Cortex of kidney (tissue), 1 donor: ENCODE results near the gene MOXD1.
"Not testable (repeated sequence)": the region's sequence is repeated elsewhere in the genome, so short reads cannot be mapped to it uniquely, and the experiment has no call there.

Experiments used
- DNase-seq: peaks from one replicate; lab custom pipeline; 2025; lab: John Stamatoyannopoulos, UW

MOXD1 gene

DNA sequence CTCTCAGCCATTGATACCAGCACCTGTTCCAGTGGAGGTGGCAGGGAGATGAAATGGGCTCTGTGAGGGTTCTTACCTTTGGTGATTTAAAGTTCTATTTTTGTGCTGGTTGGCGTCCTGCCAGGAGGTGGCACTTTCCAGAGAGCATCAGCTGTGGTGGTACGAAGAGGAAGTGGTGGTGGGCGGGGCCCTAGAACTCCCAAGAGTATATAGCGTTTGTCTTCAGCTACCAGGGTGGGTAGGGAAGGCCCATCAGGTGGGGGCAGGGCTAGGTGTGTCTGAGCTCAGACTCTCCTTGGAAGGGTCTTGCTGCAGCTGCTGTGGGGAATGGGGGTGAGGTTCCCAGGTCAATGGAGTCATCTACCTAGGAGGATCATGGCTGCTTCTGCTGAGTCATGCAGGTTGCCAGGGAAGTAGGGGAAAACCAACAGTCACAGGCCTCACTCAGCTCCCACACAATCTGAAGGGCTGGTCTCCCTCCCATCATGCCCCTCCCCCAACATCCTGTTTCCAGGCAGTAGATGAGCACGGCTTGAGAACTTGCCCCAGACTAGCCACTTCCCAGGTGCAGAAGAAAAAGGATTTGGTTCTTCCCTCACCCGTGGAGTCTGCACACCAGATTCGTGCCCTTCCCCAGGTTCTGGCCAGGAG lies 46.6 kb downstream of the MOXD1 start:
- DNase-seq: no peak

GRCh38 chr6:132351986-132352385 lies 49.3 kb downstream of the MOXD1 start:
- not testable (repeated sequence) for DNase-seq

DNA sequence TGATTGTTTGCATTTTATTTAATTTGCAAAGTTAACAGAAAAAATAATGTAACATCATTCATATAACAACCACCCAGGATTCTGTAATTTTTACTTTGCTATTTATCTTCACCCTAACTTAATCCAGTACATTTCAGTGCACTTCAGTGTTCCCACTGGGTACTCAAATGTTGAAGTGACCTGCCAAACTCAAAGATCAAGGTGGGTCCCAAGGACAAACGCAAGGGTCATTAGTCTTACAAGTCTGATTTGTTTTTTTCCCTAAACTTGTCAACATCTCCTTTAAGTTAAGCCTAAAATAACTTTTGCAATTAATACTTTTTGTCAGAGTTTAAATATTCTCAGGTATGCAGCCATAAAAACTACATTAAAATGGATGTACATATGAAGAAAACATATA lies 53.0 kb downstream of the MOXD1 start:
- DNase-seq: no peak

- DNase-seq: no peak
These were observed 56.5 kb downstream of the MOXD1 start for GRCh38 chr6:132344811-132345210.

GRCh38 chr6:132341646-132342045 lies 59.6 kb downstream of the MOXD1 start:
- no peak for DNase-seq

- no peak for DNase-seq
These were observed 66.8 kb downstream of the MOXD1 start for GRCh38 chr6:132334521-132334885.

- DNase-seq: no peak
These were observed 67.4 kb downstream of the MOXD1 start for GRCh38 chr6:132333639-132334520.

- no peak for DNase-seq
These were observed 70.5 kb downstream of the MOXD1 start for GRCh38 chr6:132330759-132331158.

GRCh38 chr6:132322398-132322797 lies 78.9 kb downstream of the MOXD1 start:
- no peak for DNase-seq

- no peak for DNase-seq
These were observed 81.3 kb downstream of the MOXD1 start for GRCh38 chr6:132320007-132320406.

DNA sequence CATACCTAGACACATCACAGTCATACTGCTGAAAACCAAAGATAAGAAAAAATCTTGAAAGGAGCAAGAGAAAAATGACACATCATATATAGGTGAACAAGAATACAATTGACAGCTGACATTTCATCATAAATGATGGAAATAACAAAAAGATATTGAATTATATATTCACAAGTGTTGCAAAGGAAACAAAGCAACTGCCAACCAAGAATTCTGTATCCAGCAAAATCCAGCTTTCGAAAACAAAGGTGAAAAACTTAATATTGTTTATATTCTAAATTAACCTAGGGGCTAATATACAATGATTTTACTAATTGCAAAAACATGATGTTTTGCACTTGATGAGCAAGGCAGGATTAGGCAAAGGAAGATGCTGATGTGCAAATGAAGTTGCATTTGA lies 84.3 kb downstream of the MOXD1 start:
- no peak for DNase-seq

- no peak for DNase-seq
These were observed 86.8 kb downstream of the MOXD1 start for GRCh38 chr6:132314432-132314831.

GRCh38 chr6:132310921-132311320 lies 90.4 kb downstream of the MOXD1 start:
- no peak for DNase-seq

DNA sequence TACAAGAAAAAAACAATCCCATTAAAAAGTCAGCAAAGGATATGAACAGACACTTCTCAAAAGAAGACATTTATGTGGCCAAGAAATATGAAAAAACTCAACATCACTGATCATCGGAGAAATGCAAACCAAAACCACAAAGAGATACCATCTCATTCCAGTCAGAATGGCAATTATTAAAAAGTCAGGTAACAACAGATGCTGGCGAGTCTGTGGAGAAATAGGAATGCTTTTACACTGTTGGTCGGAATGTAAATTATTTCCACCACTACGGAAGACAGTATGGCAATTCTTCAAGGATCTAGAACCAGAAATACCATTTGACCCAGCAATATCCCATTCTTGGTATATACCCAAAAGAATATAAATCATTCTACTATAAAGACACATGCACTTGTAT lies 91.1 kb downstream of the MOXD1 start:
- not testable (repeated sequence) for DNase-seq

DNA sequence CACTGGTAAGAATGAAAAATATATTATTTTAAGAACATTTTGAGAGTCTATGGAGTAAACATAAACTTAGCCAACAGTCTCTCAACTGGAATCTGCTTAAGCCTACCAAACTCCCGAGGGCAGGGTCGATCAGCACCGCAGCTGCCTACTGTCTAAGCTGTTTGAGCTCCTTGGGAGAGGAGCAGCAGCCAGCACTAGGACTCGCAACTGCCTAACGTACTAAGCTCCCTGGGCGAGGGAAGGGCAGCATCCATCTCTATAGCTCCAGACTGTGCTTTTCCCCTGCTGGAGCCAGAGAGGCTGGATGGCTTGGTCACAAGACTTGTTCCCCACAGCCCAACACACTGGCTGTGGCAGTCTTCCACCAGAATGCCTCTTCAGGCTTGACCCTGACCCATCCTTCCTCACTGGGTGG lies 96.4 kb downstream of the MOXD1 start:
- no peak for DNase-seq

DNA sequence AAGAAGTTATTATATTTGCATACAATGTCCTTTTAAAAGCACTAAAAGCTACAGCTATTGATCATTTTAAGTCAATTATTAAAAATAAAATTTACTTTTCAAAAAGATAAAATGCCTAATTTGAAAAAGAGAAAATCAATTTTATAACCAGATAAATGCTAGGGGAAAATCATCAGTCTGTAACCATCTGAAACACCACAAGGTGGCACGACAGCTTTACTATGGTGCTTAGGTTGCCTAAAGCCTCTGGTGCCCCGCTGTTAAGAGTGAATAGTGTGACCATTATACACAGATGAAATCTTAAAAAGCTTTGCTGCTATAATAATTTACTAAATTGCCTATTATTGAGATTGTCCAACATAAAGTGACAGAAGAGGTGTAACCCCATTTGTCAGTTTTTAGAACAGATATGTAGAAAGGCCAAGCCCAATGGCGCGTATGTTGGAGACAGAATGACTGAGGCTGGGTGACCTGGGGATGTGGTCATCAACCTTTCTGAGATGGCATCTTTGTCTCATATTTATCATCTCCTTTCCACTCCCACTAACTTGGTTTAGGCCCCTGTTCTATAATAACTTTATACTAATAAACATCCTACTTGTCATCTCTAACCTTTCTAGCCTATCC lies 100.8 kb downstream of the MOXD1 start:
- no peak for DNase-seq

DNA sequence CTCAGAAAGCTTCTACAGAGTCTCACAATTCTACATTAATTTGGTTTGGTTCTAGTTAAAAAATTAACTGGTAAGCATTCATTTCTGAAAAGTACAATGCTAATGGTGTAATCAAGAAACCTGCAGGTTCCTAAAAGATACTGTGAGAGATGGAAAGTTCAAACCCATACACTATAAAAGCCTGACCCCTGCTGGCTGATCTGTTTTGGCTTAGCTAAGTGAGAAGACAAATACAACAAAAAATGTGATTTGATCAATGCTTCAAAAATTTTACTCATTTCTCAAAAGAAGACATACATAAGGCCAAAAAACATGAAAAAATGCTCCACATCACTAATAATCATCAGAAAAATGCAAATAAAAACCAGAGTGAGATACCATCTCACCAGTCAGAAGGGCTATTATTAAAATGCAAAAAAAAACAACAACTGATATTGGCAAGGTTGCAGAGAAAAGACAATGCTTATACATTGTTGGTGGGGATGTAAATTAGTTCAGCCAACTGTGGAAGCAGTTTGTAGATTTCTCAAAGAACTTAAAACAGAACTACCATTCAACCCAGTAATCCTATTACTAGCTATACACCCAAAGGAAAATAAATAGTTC lies 102.8 kb downstream of the MOXD1 start:
- no peak for DNase-seq

DNA sequence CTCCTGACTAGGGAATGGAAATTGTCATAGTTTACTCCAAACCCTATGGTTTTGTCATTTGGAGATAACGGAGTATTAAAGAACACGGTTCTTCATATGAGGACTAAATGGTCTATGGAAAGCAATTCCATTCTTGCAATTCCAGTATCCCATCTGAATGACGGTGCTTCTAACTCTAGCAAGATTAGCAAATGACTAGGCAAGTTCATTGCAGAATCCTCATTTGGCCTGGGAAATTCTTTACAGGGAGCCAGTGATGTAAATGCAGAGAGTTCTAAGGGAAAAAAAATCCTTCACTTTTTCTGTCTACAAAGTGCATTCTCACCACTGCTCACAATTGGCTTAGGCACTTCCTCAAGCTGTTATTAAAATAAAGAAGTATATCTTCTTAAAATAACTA lies 111.5 kb downstream of the MOXD1 start:
- no peak for DNase-seq

DNA sequence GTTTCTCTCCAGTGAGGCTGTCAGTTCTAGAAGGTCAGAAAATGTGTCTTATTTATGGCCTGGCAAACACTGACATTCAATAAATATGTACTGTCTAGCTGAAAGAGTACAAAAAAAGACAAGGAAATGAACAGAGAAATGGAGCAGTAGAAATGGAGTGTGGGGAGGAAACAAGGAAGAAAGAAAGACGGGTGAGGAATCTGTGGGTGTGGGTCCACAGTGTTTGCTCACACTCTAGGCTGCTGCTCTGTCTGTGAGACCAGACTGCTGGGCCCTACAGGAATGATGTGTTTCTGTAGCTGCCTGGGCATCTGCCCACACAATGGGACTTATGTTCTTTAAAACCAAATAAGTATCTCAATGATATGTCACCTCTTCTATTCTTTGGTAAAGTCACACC lies 114.2 kb downstream of the MOXD1 start:
- no peak for DNase-seq

DNA sequence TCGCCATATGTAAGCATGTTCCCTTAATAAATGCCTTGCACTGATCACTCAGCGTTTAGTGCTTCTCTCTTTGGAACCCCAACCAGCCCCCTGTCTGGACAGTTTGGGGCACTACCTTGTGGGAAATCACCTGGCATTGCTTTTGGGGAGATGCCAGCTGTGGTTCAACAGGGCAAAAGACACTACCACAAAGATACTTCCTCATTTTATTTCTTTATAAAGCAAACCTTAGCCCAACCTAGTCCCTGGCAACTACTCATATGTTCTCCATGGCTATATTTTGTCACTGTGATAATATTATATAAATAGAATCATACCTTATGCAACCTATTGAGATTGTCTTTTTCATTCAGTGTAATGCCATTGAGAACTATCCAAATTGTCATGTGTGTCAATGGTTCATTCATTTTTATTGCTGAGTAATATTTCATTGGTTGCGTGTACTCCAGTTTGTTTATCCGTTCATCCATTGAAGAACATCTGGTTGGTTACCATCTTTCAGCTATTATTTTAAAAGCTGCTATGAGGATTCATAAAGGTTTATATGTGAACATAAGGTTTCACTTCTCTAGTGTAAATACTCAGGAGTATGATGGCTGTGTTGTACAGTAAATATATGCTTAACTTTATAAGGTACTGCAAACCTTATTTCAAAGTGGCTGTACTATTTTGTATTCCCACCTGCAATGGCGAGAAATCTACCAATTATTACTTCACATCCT lies 114.8 kb downstream of the MOXD1 start:
- DNase-seq: no peak

DNA sequence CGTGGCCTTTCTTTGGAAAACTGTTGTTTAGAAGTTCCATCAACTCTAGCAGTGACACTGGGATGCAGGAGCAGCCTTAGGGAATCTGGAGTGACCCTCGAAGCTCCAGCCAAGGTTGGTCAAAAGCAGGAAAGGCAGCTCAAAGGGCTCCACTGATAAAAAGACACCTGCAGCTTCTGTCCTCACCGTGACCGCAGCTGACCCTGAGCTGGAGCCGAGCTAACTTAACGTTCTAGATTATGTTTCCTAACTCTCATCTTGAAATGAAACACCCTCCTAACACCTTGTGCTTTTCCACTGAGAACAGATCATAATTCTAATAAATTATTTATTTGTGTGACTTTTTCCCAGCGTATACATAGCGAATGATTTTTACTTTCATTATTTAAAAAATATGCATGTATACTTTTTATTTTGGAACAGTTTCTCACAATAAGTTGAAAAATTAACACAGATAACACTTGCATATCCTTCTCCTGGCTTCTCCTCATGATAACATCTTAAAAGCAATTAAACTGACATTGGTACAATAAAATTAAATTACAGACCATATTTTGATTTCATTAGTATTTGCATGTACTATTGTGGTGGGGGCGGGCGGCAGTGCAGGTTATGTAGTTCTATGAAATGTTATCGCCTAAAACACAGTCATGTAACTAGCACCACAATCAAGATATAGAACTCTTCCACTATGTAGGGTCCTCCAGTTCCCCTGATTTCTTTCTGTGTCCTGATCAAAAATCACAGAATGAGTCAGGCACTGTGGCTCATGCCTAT lies 116.1 kb downstream of the MOXD1 start:
- DNase-seq: no peak
